Parathyroid adenoma (tissue), 2 donors: ENCODE results near the gene VGLL3.
"Not testable (repeated sequence)": the region's sequence is repeated elsewhere in the genome, so short reads cannot be mapped to it uniquely, and the experiment has no call there.

Experiments
- H2AFZ ChIP-seq: fragments of 300-600 bp; sonication (generic); one replicate; pipeline ENCODE4 v1.7.0; 2017; ENCODE audit warnings: antibody characterized with exemption, mild to moderate bottlenecking
- H3K27ac ChIP-seq: fragments of 300-600 bp; sonication (generic); one replicate; pipeline ENCODE4 v1.7.0; 2017
- H3K27me3 ChIP-seq: fragments of 300-600 bp; sonication (generic); one replicate; pipeline ENCODE4 v1.7.0; 2017; ENCODE audit warnings: low read length; ENCODE audit not compliant: control insufficient read depth, insufficient read depth
- H3K36me3 ChIP-seq: fragments of 300-600 bp; sonication (generic); one replicate; pipeline ENCODE4 v1.7.0; 2017; ENCODE audit warnings: low read length; ENCODE audit not compliant: control insufficient read depth, insufficient read depth
- H3K4me1 ChIP-seq: fragments of 300-600 bp; sonication (generic); one replicate; pipeline ENCODE4 v1.7.0; 2017; ENCODE audit warnings: control low read depth
- H3K4me2 ChIP-seq: fragments of 300-600 bp; sonication (generic); one replicate; pipeline ENCODE4 v1.7.0; 2017; ENCODE audit warnings: low read length
- H3K4me3 ChIP-seq: fragments of 300-600 bp; sonication (generic); one replicate; pipeline ENCODE4 v1.7.0; 2017; ENCODE audit warnings: low read depth, low read length
- H3K79me2 ChIP-seq: fragments of 300-600 bp; sonication (generic); one replicate; pipeline ENCODE4 v1.7.0; 2017; ENCODE audit warnings: control low read depth
- H3K9ac ChIP-seq: fragments of 300-600 bp; sonication (generic); one replicate; pipeline ENCODE4 v1.7.0; 2017; ENCODE audit warnings: mild to moderate bottlenecking
- H3K9me3 ChIP-seq: fragments of 300-600 bp; sonication (generic); one replicate; pipeline ENCODE4 v1.7.0; 2017; ENCODE audit warnings: low read length; ENCODE audit not compliant: control insufficient read depth
- TF ChIP-seq, protein P1 (sequence below): fragments of 300-600 bp; sonication (generic); IDR thresholded peaks from one replicate; pipeline ENCODE4 v1.7.0; 2017; ENCODE audit warnings: antibody characterized with exemption, mild to moderate bottlenecking
- donor health status: primary hyperparathyroidism.

The VGLL3 gene

DNA sequence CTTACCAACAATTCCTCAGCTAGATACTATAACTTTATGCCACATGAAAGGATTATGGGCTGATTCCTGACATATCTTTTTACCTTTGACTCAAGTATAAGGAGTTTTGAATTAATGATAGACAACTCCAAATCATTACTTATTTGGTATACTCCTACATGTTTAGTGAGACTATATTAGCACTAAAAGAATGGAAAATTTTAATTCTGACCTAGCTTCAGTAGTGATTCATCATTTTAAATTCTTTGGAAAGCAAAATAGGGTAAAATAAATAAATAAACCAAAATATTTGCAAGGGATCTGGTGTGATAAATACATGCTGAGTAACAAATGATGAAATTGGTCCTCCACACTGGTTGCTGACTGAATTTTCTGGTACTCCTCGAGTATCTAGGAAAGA lies 42.3 kb upstream of the VGLL3 start:
- no peaks in the 10 kb centered on the region for H3K36me3 ChIP-seq
- no peak overlapping the region for H3K27ac ChIP-seq
- H3K4me1 ChIP-seq, result no peaks in the 10 kb centered on the region
- no peak overlapping the region for H3K9ac ChIP-seq
- H3K9me3 ChIP-seq, result no peaks in the 10 kb centered on the region
- no peak overlapping the region for H3K4me2 ChIP-seq
- H2AFZ ChIP-seq, result no peak overlapping the region
- H3K79me2 ChIP-seq, result no peaks in the 10 kb centered on the region
- TF ChIP-seq, protein P1, sequence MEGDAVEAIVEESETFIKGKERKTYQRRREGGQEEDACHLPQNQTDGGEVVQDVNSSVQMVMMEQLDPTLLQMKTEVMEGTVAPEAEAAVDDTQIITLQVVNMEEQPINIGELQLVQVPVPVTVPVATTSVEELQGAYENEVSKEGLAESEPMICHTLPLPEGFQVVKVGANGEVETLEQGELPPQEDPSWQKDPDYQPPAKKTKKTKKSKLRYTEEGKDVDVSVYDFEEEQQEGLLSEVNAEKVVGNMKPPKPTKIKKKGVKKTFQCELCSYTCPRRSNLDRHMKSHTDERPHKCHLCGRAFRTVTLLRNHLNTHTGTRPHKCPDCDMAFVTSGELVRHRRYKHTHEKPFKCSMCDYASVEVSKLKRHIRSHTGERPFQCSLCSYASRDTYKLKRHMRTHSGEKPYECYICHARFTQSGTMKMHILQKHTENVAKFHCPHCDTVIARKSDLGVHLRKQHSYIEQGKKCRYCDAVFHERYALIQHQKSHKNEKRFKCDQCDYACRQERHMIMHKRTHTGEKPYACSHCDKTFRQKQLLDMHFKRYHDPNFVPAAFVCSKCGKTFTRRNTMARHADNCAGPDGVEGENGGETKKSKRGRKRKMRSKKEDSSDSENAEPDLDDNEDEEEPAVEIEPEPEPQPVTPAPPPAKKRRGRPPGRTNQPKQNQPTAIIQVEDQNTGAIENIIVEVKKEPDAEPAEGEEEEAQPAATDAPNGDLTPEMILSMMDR, result no peak
- H3K4me3 ChIP-seq, result no peak overlapping the region
- H3K27me3 ChIP-seq, result no peaks in the 10 kb centered on the region

DNA sequence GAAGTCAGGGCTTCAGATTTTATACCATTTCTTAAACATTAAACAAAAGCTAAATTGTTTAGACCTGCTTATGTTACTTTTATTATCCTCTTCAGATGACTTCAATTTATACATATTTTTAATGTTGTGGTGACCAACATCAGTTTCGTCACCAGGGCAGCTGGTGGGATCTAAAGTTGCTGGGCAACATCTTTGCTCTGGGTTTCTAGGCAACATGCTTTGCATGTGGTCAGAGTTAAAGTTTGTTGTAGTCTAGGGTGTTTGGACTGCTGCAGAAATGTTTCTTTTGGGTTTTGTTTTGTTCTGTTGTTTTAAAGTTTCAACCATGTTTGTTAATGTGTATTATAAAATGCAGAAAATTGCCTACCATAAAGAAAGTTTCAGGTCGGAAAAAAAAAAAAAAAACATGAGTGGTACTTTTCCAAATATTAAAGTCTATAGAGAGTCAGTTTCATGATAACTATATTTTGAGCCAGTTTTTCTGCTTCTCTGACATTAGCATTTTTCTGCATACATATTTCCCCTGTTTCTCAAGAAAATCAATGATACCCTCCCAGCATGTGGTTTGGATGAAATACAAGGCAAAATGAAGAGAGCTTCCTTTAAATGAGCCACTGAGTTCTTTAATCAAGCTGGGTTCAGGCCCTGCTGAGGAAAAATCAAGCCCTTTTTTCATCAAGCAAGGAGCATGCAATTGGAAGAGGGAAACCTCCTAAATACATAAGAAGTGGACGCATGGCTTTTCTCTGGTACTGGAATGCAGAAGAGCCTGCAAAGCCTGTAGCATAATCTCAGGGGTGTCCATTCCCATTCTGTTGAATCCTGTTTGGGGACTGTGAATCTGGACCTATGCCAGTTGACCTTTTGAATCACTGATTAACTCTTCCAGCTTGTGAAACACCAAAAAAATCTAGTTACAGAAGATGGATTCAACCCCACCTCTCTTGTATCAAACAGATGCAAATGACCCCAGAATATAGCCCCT lies 35.0 kb upstream of the VGLL3 start:
- Histone ChIP-seq H2AFZ (no peak overlapping the region), H3K4me1 (no peaks in the 10 kb centered on the region), H3K4me2 (no peak overlapping the region), H3K27me3 (no peaks in the 10 kb centered on the region), H3K79me2 (no peaks in the 10 kb centered on the region), H3K9me3 (no peaks in the 10 kb centered on the region), H3K4me3 (no peak overlapping the region), H3K27ac (no peak overlapping the region), H3K9ac (no peak overlapping the region), H3K36me3 (no peaks in the 10 kb centered on the region)
- TF ChIP-seq, protein P1, result no peak

DNA sequence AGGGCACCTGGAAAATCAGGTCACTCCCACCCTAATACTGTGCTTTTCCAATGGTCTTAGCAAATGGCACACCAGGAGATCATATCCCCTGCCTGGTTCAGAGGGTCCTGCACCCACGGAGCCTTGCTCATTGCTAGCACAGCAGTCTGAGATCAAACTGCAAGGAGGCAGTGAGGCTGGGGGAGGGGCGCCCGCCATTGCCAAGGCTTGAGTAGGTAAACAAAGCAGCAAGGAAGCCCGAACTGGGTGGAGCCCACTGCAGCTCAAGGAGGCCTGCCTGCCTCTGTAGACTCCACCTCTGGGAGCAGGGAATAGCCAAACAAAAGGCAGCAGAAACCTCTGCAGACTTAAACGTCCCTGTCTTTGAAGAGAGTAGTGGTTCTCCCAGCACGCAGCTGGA lies 26.4 kb upstream of the VGLL3 start:
- not testable (repeated sequence) for H3K4me2 ChIP-seq, H3K9me3 ChIP-seq, H3K79me2 ChIP-seq, H3K4me1 ChIP-seq, H2AFZ ChIP-seq, H3K36me3 ChIP-seq, H3K4me3 ChIP-seq, H3K9ac ChIP-seq, H3K27me3 ChIP-seq, H3K27ac ChIP-seq

DNA sequence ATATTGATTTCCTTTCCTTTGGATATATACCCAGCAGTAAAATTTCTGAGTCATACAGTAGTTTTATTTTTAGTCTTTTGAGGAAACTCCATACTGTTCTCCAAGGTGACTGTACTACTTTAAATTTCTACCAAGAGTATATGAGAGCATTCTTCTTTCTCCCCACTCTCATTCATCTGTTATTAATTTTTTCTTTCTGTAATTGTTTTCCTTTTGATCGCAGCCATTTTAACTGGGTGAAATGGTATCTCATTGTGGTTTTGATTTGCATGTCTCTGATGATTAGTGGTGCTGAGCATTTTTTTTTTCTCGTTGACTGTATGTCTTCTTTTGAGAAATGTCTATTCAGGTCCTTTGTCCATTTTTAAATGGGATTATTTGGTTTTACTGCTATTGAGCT lies 18.3 kb upstream of the VGLL3 start:
- TF ChIP-seq, protein P1, result no peak
- H3K4me2 ChIP-seq, result no peak overlapping the region
- no peak overlapping the region for H3K4me3 ChIP-seq
- no peak overlapping the region for H2AFZ ChIP-seq
- no peaks in the 10 kb centered on the region for H3K9me3 ChIP-seq
- H3K27ac ChIP-seq, result no peak overlapping the region
- H3K36me3 ChIP-seq, result no peaks in the 10 kb centered on the region
- H3K4me1 ChIP-seq, result no peaks in the 10 kb centered on the region
- H3K9ac ChIP-seq, result no peak overlapping the region
- H3K79me2 ChIP-seq, result no peaks in the 10 kb centered on the region
- H3K27me3 ChIP-seq, result no peaks in the 10 kb centered on the region

DNA sequence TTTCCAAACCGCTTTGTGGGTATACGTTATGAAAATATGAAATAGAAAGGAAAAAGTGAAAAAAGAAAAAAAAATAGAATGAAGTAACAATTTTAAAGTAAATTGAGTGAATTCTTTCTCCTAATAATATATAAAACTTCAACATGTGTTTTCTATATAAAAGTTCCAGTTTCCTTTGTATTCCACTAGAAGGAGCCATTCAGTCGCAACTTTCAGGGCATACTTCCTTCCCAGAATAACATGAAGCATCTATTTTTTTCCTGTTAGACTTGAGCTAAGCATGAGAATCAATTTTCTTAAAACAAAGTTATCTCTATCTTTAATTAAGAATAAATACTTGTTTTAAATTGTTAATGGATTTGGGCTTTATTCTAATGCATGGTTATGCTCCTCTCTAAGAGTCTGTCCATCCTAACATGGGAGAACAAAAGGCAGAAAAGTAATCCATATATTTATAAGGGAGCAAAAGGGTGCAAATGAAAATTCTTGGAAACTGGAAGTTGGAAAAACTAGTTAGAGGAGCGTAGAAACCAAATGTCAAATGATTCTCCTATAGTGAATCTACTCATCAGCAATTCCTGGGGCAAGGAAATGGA lies 16.0 kb upstream of the VGLL3 start:
- Histone ChIP-seq H3K4me1 (no peaks in the 10 kb centered on the region), H3K4me2 (no peak overlapping the region), H3K36me3 (no peaks in the 10 kb centered on the region), H3K4me3 (no peak overlapping the region), H2AFZ (no peak overlapping the region), H3K9me3 (no peaks in the 10 kb centered on the region), H3K9ac (no peak overlapping the region), H3K79me2 (no peaks in the 10 kb centered on the region), H3K27me3 (no peaks in the 10 kb centered on the region), H3K27ac (no peak overlapping the region)
- TF ChIP-seq, protein P1, result no peak
